GM12801 (cell line): Measurements from ENCODE around the gene STX16.

Experiments used
- CTCF ChIP-seq: IDR thresholded peaks from one replicate; pipeline ENCODE4 v1.5.1; 2011; ENCODE audit warnings: control low read depth; ENCODE audit not compliant: insufficient read length; ENCODE audit errors: extremely low read depth

The STX16 gene

GRCh38 chr20:58716476-58717277, 65.6 kb downstream of the STX16 start:
- TF ChIP-seq CTCF: no peak

GRCh38 chr20:58717278-58718091, 66.4 kb downstream of the STX16 start:
- no peak for TF ChIP-seq CTCF

- no peak for TF ChIP-seq CTCF
These were observed 67.1 kb downstream of the STX16 start for GRCh38 chr20:58718121-58718563.

GRCh38 chr20:58718729-58719128, 67.6 kb downstream of the STX16 start:
- no peak for TF ChIP-seq CTCF

- TF ChIP-seq CTCF: no peak
These were observed 68.2 kb downstream of the STX16 start for GRCh38 chr20:58719258-58719657.

GRCh38 chr20:58719971-58720371, 68.9 kb downstream of the STX16 start:
- TF ChIP-seq CTCF: no peak

- no peak for TF ChIP-seq CTCF
These were observed 69.8 kb downstream of the STX16 start for GRCh38 chr20:58720890-58721289.
